Chondrocyte (in vitro differentiated cells): Measurements from ENCODE around the gene SERINC3. TPM values are rescaled to one million over a fixed set of nuclear protein-coding genes. Genes with fewer than 3 reads are reported as not detected.
"Not testable (repeated sequence)": the region's sequence is repeated elsewhere in the genome, so short reads cannot be mapped to it uniquely, and the experiment has no call there.

ENCODE experiments used
- DNase-seq: peaks from one replicate; pipeline ENCODE4 v3.0.0; 2021; ENCODE audit warnings: mixed read lengths, low spot score
- H3K27ac Mint-ChIP-seq: one replicate; pipeline ENCODE4 v1.8.0; 2021; ENCODE audit warnings: mild to moderate bottlenecking, moderate library complexity, mixed read lengths; ENCODE audit not compliant: unreplicated experiment
- H3K27me3 Mint-ChIP-seq: 2 replicates; pipeline ENCODE4 v1.8.0; 2021; ENCODE audit warnings: low read depth, mixed read lengths
- H3K36me3 Mint-ChIP-seq: 2 replicates; pipeline ENCODE4 v1.8.0; 2021; ENCODE audit warnings: low read depth, mixed read lengths
- H3K4me1 Mint-ChIP-seq: 2 replicates; pipeline ENCODE4 v1.8.0; 2021; ENCODE audit warnings: low read depth, mild to moderate bottlenecking, mixed read lengths
- H3K4me3 Mint-ChIP-seq: one replicate; pipeline ENCODE4 v1.8.0; 2021; ENCODE audit warnings: mild to moderate bottlenecking, moderate library complexity, mixed read lengths; ENCODE audit not compliant: unreplicated experiment
- H3K9me3 Mint-ChIP-seq: 2 replicates; pipeline ENCODE4 v1.8.0; 2021; ENCODE audit warnings: low read depth, mixed read lengths
- CTCF ChIP-seq: fragments of 200-600 bp; sonication (generic); IDR thresholded peaks from 2 replicates; pipeline ENCODE4 v1.5.0; 2021; ENCODE audit warnings: antibody characterized with exemption, mild to moderate bottlenecking, moderate library complexity
- total RNA-seq: library from RNA; stranded (reverse); gene quantifications from 3 replicates; pipeline ENCODE4 v1.2.1, GENCODE V29; 2021

SERINC3 gene
- total RNA-seq, 1 donor from 2014 or later = 121 TPM

DNA sequence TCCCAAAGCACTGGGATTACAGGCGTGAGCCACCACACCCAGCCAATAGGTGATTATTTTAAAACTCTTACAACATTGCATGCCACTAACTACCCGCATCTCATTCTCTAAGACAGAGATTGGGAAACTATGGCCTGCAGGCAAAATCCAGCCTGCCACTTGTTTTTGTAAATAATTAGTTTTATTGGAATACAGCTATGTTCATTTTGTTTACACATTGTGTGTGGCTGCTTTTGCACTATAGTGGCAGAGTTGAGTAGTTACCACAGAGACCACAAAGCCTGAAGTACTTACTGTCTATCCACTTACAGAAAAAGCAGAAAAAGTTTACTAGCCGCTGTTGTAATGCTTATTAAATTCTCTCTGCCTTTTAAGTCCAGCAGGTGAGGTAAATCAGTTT, 44.1 kb upstream of the SERINC3 start:
- Mint-ChIP-seq H3K36me3 (no peaks in the 10 kb centered on the region), H3K9me3 (no peaks in the 10 kb centered on the region), H3K27me3 (no peaks in the 10 kb centered on the region), H3K4me1 (peaks cover 14% of the 10 kb centered on the region), H3K27ac (no peak overlapping the region), H3K4me3 (no peak overlapping the region)
- no peak for TF ChIP-seq CTCF
- no peak for DNase-seq

GRCh38 chr20:44561876-44562275, 40.0 kb upstream of the SERINC3 start:
- TF ChIP-seq CTCF = no peak
- H3K36me3 Mint-ChIP-seq = no peaks in the 10 kb centered on the region
- H3K27ac Mint-ChIP-seq = no peak overlapping the region
- no peaks in the 10 kb centered on the region for H3K27me3 Mint-ChIP-seq
- H3K4me1 Mint-ChIP-seq = peaks cover 14% of the 10 kb centered on the region
- DNase-seq = no peak
- H3K9me3 Mint-ChIP-seq = no peaks in the 10 kb centered on the region
- no peak overlapping the region for H3K4me3 Mint-ChIP-seq

DNA sequence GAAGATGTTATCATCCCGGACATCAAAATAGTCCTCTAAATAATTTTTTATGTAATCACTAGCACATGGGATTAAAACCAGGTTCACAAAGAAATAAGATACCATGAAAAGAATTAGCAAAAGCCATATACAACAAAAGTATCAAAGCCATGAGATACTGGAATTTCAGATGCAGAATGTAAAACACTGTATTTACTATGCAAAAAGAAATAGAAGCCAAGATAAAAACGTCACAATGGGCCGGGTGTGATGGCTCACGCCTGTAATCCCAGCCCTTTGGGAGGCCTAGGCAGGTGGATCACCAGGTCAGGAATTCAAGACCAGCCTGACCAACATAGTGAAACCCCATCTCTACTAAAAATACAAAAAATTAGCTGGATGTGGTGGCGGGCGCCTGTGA, 38.9 kb upstream of the SERINC3 start:
- H3K27me3 Mint-ChIP-seq, H3K4me3 Mint-ChIP-seq, DNase-seq, H3K9me3 Mint-ChIP-seq, H3K36me3 Mint-ChIP-seq, H3K27ac Mint-ChIP-seq: not testable (repeated sequence)
- H3K4me1 Mint-ChIP-seq = peaks cover 14% of the 10 kb centered on the region

DNA sequence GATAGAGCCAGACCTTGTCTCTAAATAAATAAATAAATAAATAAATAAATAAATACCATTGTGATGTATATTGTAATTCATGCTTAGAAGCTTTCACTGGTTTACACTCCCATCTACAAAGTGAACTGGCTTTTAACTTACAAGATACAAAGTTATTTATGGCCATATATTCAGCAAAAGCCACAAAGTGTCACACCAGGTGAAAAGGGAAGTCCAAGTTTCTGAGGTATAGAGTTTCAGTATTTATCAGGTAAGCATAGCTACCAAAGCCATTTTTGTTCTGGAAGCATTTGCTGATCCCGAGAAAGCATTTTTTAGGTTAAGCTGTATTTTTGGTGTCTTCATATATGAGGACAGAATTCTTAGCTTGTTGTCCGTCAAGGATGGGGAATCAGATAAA, 38.4 kb upstream of the SERINC3 start:
- no peaks in the 10 kb centered on the region for H3K27me3 Mint-ChIP-seq
- peaks cover 14% of the 10 kb centered on the region for H3K4me1 Mint-ChIP-seq
- no peak overlapping the region for H3K4me3 Mint-ChIP-seq
- H3K9me3 Mint-ChIP-seq = no peaks in the 10 kb centered on the region
- TF ChIP-seq CTCF = no peak
- DNase-seq = no peak
- H3K36me3 Mint-ChIP-seq = no peaks in the 10 kb centered on the region
- no peak overlapping the region for H3K27ac Mint-ChIP-seq

GRCh38 chr20:44559302-44559701, 37.4 kb upstream of the SERINC3 start:
- no peak for DNase-seq
- no peak for TF ChIP-seq CTCF
- Mint-ChIP-seq H3K36me3 (no peaks in the 10 kb centered on the region), H3K4me1 (peaks cover 14% of the 10 kb centered on the region), H3K27ac (no peak overlapping the region), H3K9me3 (no peaks in the 10 kb centered on the region), H3K27me3 (no peaks in the 10 kb centered on the region), H3K4me3 (no peak overlapping the region)
